ENCODE data around the gene WARS2. TPM values are rescaled to one million over a fixed set of nuclear protein-coding genes. Genes with fewer than 3 reads are reported as not detected.

Gene WARS2
- polyA plus RNA-seq, 2 of the 4 experiments (the other 2 are of a cell fraction): 5.9 to 7.9 TPM

- no peak overlapping the region for H3K27ac ChIP-seq
- H3K4me1 ChIP-seq: no peaks in the 10 kb centered on the region
- H3K9me3 ChIP-seq: no peaks in the 10 kb centered on the region
- FAIRE-seq (no peak), ATAC-seq (no peak), DNase-seq (ENCODE audit: low read depth in 1 of 2, low spot score in 1 of 2) (no peak)
- TF ChIP-seq ATOH8 (CRISPR knock-in tag; IDR thresholded peaks at IDR 0.05; ENCODE audit: low read depth) (no peak), NR3C1 (IDR thresholded peaks at IDR 0.05) (no peak), ZFP36 (IDR thresholded peaks at IDR 0.05; ENCODE audit: borderline replicate concordance, partially characterized antibody) (no peak), HES2 (IDR thresholded peaks at IDR 0.05) (no peak), MAZ (IDR thresholded peaks at IDR 0.05; ENCODE audit: borderline replicate concordance, low read depth, low read length) (no peak), MAX (IDR thresholded peaks at IDR 0.05) (no peak), CBX2 (IDR thresholded peaks at IDR 0.05; ENCODE audit: borderline replicate concordance, low read depth) (no peak)
- ChIA-PET CTCF (no interaction called here), POLR2A (no interaction called here)
- WGBS (ENCODE audit: missing lambda C conversion rate): 93% methylated on average over 32 of the region's 34 CpGs
- no peak overlapping the region for H3K4me2 ChIP-seq
- H3K4me3 ChIP-seq: no peak overlapping the region
Observed at GRCh38 chr1:119048624-119049404, 91.6 kb downstream of the WARS2 start.

GRCh38 chr1:119046785-119047438 is 93.5 kb downstream of the WARS2 start:
- TF ChIP-seq HOXA7 (CRISPR knock-in tag; IDR thresholded peaks at IDR 0.05) (no peak), EHMT2 (IDR thresholded peaks at IDR 0.05; ENCODE audit: low read depth) (no peak), GATA3 (IDR thresholded peaks at IDR 0.05; ENCODE audit: borderline replicate concordance) (no peak), RNF2 (IDR thresholded peaks at IDR 0.05; ENCODE audit: borderline replicate concordance, low read depth) (no peak), HEYL (CRISPR knock-in tag; IDR thresholded peaks at IDR 0.05) (no peak), KDM5A (IDR thresholded peaks at IDR 0.05) (no peak), RARB (CRISPR knock-in tag; IDR thresholded peaks at IDR 0.05) (no peak), NFE2L2 (conservative IDR thresholded peaks at IDR 0.05; ENCODE audit: low read length) (no peak), NPAS2 (CRISPR knock-in tag; IDR thresholded peaks at IDR 0.05; ENCODE audit: borderline replicate concordance) (no peak), BHLHE40 (IDR thresholded peaks at IDR 0.05; ENCODE audit: low read depth, low read length) (no peak)
- TF ChIP-seq, protein P1, sequence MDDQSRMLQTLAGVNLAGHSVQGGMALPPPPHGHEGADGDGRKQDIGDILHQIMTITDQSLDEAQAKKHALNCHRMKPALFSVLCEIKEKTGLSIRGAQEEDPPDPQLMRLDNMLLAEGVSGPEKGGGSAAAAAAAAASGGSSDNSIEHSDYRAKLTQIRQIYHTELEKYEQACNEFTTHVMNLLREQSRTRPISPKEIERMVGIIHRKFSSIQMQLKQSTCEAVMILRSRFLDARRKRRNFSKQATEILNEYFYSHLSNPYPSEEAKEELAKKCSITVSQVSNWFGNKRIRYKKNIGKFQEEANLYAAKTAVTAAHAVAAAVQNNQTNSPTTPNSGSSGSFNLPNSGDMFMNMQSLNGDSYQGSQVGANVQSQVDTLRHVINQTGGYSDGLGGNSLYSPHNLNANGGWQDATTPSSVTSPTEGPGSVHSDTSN (IDR thresholded peaks at IDR 0.05): no peak
- H3K4me2 ChIP-seq: no peak overlapping the region
- H3K4me1 ChIP-seq: no peaks in the 10 kb centered on the region
- DNase-seq (ENCODE audit: low read depth in 1 of 2, low spot score in 1 of 2) (no peak), ATAC-seq (no peak), FAIRE-seq (no peak)
- no peaks in the 10 kb centered on the region for H3K9me3 ChIP-seq
- ChIA-PET POLR2A (no interaction called here), CTCF (no interaction called here)
- 91% methylated on average over 5 of the region's 5 CpGs for WGBS (ENCODE audit: missing lambda C conversion rate)
- no peak overlapping the region for H3K27ac ChIP-seq
- no peak overlapping the region for H3K4me3 ChIP-seq

- no peaks in the 10 kb centered on the region for H3K9me3 ChIP-seq
- no peak overlapping the region for H3K27ac ChIP-seq
- H3K4me3 ChIP-seq: no peak overlapping the region
- ATAC-seq: no peak
- WGBS (ENCODE audit: missing lambda C conversion rate): 89% methylated on average over 7 of the region's 7 CpGs
- H3K4me1 ChIP-seq: no peaks in the 10 kb centered on the region
- H3K4me2 ChIP-seq: no peak overlapping the region
- ChIA-PET CTCF (interaction anchor here (0.6 kb wide), 1 partner anchor 68 kb away, joined by 3 read pairs; no protein-coding TSS in a partner anchor), POLR2A (no interaction called here)
- no peak for FAIRE-seq
- no peak for DNase-seq (ENCODE audit: low read depth in 1 of 2, low spot score in 1 of 2)
- TF ChIP-seq REST (IDR thresholded peaks at IDR 0.05) (no peak), MYC (IDR thresholded peaks at IDR 0.05; ENCODE audit: borderline replicate concordance, low read length) (no peak), HOXB5 (CRISPR knock-in tag; IDR thresholded peaks at IDR 0.05) (no peak), POLR2A (IDR thresholded peaks at IDR 0.05; ENCODE audit: low read length) (no peak), JUNB (IDR thresholded peaks at IDR 0.05) (no peak), RAD21 (conservative IDR thresholded peaks at IDR 0.05 in 1 of 2, IDR thresholded peaks at IDR 0.05 in 1 of 2) (no peak), TP53 (CRISPR knock-in tag; IDR thresholded peaks at IDR 0.05) (no peak), CHD4 (IDR thresholded peaks at IDR 0.05; ENCODE audit: borderline replicate concordance) (no peak), HES2 (IDR thresholded peaks at IDR 0.05) (no peak)
- TF ChIP-seq, protein P1 (IDR thresholded peaks at IDR 0.05): no peak
Observed at GRCh38 chr1:119046429-119046784, 94.0 kb downstream of the WARS2 start.
